ENCODE data around the gene EFCAB12. TPM values are rescaled to one million over a fixed set of nuclear protein-coding genes. Genes with fewer than 3 reads are reported as not detected.

The EFCAB12 gene
- total and polyA plus RNA-seq, 2 of the 13 experiments (the other 11 are each of a cell fraction or from before 2014, with no cell fraction given): 0.31 to 2.4 TPM

- FAIRE-seq (no peak), ATAC-seq (peak; percentile 47), DNase-seq (ENCODE audit: low spot score) (no peak)
- peaks cover 56% of the 10 kb centered on the region for H3K4me1 ChIP-seq (ENCODE audit: insufficient read depth, low read length)
- ChIA-PET CTCF (ENCODE audit: low intra/inter-chr PET ratio, low total read pairs) (no interaction called here), POLR2A (interaction anchor here (1.0 to 2.9 kb wide), 5 partner anchors 10 to 39 kb away, joined by 5 to 26 read pairs (median 6); partner anchors contain the start of genes IFT122 and MBD4)
- H3K4me2 ChIP-seq (ENCODE audit: low read depth, low read length): peak overlapping the region; percentile 95
- no peaks in the 10 kb centered on the region for H3K9me3 ChIP-seq (ENCODE audit: low read length)
- TF ChIP-seq TBP (CRISPR knock-in tag; IDR thresholded peaks at IDR 0.05): no peak
- no peak for TF ChIP-seq ZNF580 (CRISPR knock-in tag; IDR thresholded peaks at IDR 0.05; ENCODE audit: borderline replicate concordance, low read depth)
- TF ChIP-seq MBD4 (IDR thresholded peaks at IDR 0.05; ENCODE audit: borderline replicate concordance, low read length): no peak
- TF ChIP-seq SMARCC2 (IDR thresholded peaks at IDR 0.05): no peak
- TF ChIP-seq, protein P1, sequence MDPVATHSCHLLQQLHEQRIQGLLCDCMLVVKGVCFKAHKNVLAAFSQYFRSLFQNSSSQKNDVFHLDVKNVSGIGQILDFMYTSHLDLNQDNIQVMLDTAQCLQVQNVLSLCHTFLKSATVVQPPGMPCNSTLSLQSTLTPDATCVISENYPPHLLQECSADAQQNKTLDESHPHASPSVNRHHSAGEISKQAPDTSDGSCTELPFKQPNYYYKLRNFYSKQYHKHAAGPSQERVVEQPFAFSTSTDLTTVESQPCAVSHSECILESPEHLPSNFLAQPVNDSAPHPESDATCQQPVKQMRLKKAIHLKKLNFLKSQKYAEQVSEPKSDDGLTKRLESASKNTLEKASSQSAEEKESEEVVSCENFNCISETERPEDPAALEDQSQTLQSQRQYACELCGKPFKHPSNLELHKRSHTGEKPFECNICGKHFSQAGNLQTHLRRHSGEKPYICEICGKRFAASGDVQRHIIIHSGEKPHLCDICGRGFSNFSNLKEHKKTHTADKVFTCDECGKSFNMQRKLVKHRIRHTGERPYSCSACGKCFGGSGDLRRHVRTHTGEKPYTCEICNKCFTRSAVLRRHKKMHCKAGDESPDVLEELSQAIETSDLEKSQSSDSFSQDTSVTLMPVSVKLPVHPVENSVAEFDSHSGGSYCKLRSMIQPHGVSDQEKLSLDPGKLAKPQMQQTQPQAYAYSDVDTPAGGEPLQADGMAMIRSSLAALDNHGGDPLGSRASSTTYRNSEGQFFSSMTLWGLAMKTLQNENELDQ (CRISPR knock-in tag; IDR thresholded peaks at IDR 0.05; ENCODE audit: borderline replicate concordance): no peak
- no peak for TF ChIP-seq ZBTB14 (CRISPR knock-in tag; IDR thresholded peaks at IDR 0.05)
- no peak for TF ChIP-seq ESRRA (CRISPR knock-in tag; IDR thresholded peaks at IDR 0.05; ENCODE audit: low read depth)
- TF ChIP-seq ZNF550 (CRISPR knock-in tag; IDR thresholded peaks at IDR 0.05; ENCODE audit: borderline replicate concordance): no peak
- TF ChIP-seq DNMT1 (CRISPR knock-in tag; IDR thresholded peaks at IDR 0.05): no peak
- TF ChIP-seq ZNF143 (CRISPR knock-in tag; IDR thresholded peaks at IDR 0.05): no peak
- no peak for TF ChIP-seq SP140L (CRISPR knock-in tag; IDR thresholded peaks at IDR 0.05; ENCODE audit: borderline replicate concordance)
- TF ChIP-seq FOSL1 (CRISPR knock-in tag; IDR thresholded peaks at IDR 0.05; ENCODE audit: borderline replicate concordance): no peak
- TF ChIP-seq AGO1 (IDR thresholded peaks at IDR 0.05; ENCODE audit: low read depth, low read length, poor library complexity, severe bottlenecking): no peak
- no peak for TF ChIP-seq ZNF644 (CRISPR knock-in tag; IDR thresholded peaks at IDR 0.05; ENCODE audit: low read depth)
- no peak for TF ChIP-seq PBX3 (CRISPR knock-in tag; IDR thresholded peaks at IDR 0.05; ENCODE audit: borderline replicate concordance)
- TF ChIP-seq ZNF761 (CRISPR knock-in tag; conservative IDR thresholded peaks at IDR 0.05): no peak
- no peak overlapping the region for H2AFZ ChIP-seq (ENCODE audit: low read length)
- H3K79me2 ChIP-seq (ENCODE audit: insufficient read depth, low read length): no peaks in the 10 kb centered on the region
- intact Hi-C loops (cut with micrococcal nuclease; ENCODE audit: unreplicated experiment): loop anchor here (5.0 kb wide), 1 partner anchor 146 kb away; no protein-coding TSS in a partner anchor
- WGBS (ENCODE audit: low lambda C conversion rate): 23% methylated on average over 8 of the region's 8 CpGs
- no peak overlapping the region for H3K27ac ChIP-seq (ENCODE audit: extremely low read length, insufficient read depth, low read length)
- H3K9ac ChIP-seq (ENCODE audit: insufficient read depth, low read depth, low read length): peak overlapping the region; percentile 45
- in situ Hi-C loops (cut with HindIII; ENCODE audit: extremely low pct_ligation_motif_present, low pct_unique_long_range_greater_than_20kb): no loop called here
- BruUV-seq (replicated peaks): no TSS peak
- peaks cover 0 to 4% of the 10 kb centered on the region in 2 experiments; a peak in 2 of 5 replicates for H3K27me3 ChIP-seq (ENCODE audit: control insufficient read depth in 1 of 2, insufficient read depth in 2 of 2, low read length in 2 of 2)
- H4K20me1 ChIP-seq (ENCODE audit: insufficient read depth, low read length): no peaks in the 10 kb centered on the region
- peaks cover 2 to 17% of the 10 kb centered on the region in 2 experiments; a peak in 4 of 5 replicates for H3K36me3 ChIP-seq (replicated peaks in 1 of 2; ENCODE audit: control insufficient read depth in 1 of 2, insufficient read depth in 2 of 2, low read length in 2 of 2)
- peak overlapping the region; percentile 49 to 75 (median 56); a peak in 5 of 6 replicates for H3K4me3 ChIP-seq (replicated peaks in 1 of 3; ENCODE audit: insufficient read depth in 1 of 3, low read depth in 2 of 3, low read length in 3 of 3)
These were observed 445 bp downstream of the EFCAB12 start for GRCh38 chr3:129428007-129428375.

Data from HepG2 (cell line).